HG03064 (cell line): Measurements from ENCODE around the gene GATM.

ENCODE experiments used
- ATAC-seq: cut with Tn5 transposase; IDR thresholded peaks from one replicate; pipeline ENCODE4 v1.9.1; 2021; ENCODE audit warnings: low read depth; ENCODE audit not compliant: unreplicated experiment

GATM gene

DNA sequence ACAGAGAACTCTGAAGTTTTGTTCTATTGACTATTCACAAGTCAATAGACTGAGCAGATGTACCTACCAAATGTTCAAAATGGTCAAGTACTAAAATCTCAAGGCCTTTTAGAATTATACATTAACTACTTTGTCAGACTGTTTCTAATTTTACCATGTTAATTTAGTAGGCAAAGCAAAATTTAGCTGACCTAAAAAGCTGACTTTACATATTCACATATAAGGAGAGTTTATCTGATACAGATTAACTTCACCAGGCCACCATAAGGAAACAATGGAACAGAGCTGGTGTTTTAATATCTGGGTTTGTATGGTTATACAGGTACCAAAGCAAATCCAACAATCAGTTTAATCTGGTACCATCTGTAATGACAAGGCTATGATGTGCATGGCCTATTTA, 15.9 kb downstream of the GATM start:
- no peak for ATAC-seq

DNA sequence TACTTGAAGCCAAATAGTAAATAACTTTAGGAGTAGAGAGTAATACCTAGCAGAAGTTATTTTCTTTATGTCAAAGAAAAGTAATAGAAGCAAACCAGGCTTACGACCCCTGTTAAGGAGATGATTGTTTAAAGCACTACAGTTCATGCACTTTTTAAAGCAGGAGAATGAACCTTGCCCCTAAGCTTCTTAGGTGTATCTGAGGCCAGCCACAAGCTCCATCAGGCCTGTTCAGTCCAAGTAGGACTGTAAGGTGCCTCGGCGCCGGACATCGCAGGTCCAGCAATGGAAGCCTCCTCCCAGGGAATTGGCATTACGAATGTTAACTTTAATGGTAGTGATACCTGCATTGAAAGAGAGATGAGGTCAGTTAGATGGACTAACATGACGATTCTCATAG, 16.5 kb downstream of the GATM start:
- no peak for ATAC-seq

DNA sequence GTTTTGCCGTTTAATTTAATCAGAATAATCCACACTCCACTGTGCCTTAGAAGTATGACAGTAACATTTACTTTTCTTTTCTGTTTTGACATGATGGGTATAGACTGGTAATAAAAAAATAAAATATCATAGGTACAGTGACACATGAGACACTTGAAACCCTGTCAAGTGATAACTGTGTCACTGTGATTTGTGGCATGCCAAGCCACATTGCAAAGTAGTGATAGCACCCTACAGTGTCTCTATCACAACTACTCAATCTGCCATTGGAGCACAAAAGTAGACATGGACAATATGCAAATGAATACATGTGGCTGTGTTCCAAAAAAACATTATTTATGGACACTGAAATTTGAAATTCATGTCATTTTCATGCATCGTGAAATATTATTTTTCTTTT, 22.5 kb downstream of the GATM start:
- no peak for ATAC-seq

DNA sequence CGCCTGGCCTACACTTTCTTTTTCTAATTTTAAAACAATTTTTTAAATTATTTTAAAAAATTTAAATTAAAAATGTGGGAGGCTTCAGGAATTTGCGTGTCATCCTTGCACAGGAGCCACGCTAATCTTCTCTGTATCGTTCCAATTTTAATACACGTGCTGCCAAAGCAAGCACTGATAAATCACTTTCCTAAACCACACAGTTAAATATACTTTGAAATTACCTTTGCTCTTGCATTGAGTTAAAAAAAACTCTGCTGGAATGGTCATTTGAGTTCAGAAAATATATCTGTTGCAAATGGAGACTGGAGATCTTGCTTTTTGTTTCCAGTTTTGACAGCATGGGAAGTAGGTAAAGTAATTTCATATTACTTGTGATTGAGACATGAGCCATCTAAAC, 23.6 kb downstream of the GATM start:
- no peak for ATAC-seq

DNA sequence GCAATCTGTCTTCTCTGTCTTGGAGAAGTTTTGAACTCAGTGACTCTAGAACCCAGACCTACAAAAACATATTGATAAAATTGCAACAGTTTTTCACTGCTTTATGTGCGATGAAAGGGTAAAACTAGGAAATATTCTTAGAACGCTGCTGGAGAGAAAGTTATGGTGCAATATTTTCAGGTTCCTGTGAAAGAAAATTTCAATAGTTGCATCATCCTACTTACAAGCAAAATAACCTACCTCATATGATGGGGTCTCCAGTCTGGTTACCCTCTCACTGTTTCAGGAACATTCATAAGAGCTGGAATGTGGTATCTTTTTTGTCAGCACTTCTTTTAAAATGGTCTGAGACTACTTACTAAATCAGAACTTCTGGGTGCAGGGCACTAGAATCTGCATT, 27.1 kb downstream of the GATM start:
- ATAC-seq, result no peak

DNA sequence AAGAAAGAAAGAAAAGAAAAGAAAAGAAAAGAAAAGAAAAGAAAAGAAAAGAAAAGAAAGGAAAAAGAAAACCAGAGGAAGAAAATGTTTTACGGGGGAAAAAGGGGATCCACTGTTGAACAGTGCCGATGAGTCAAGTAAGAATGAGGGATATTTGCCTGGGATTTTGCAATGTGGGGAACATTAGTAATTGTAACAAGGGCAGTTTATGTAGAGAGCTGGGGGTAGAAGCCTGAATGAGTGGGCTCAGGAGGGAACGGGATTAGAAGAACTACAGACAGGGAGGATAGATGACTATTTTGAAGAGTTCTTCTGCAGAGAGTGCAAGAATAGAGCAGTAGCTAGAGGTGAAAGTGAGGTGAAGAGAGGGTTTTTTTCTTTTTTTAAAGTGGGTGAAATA, 28.7 kb downstream of the GATM start:
- ATAC-seq, result no peak

DNA sequence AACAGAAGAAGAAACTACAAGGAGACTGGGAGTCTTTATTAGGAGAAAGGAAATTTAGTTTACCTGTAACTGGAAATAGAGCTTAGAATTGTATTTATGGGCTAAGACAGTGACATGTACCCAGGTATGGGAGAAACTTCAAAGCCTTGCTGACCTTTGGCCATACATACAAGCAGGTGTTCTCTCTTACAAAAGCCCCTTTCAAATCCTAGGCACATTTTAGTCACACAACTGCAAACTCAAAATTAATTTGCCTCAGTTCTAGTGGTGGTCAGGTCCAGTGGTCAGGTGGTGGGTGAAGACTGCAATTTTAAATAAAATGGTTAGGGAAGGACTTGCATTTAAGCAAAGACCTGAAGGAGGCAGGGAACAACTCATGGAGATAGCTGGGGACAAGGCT, 30.4 kb downstream of the GATM start:
- ATAC-seq, result no peak

DNA sequence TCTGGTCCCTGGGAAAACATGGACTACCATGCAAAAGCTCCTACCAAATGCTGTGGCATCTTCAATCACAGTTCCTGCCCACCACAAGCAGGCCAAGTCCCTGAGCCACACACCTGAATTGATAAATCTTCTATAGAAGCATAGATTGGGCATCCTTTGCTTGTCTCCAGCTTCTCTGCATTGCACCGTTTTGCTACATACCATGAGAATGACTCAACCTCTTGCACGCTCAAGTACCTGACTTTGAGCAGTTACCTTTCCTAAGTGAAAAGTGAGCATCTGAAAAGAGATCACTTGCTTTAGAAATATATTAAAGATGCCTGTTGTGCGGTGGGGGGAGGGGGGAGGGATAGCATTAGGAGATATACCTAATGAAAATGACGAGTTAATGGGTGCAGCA, 31.3 kb downstream of the GATM start:
- no peak for ATAC-seq

DNA sequence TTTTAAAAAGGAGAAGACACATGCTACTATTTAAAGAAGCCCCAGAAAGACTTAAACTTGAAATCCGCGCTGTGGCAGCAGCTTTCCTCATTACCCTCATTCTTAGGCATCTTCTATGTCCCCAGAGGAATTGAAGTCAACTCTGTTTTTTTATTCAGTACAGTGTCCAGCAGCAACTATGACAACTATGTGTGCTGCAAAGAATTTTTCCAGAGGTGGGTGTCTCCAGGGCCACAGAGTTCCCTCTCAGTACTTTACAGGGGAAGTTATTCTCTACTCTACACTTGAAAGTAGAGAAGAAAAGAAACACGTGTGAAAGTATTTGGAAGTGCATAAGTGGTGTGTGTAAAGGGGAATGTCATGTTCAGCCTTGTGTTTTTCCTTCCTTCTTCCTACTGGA, 32.0 kb downstream of the GATM start:
- no peak for ATAC-seq

DNA sequence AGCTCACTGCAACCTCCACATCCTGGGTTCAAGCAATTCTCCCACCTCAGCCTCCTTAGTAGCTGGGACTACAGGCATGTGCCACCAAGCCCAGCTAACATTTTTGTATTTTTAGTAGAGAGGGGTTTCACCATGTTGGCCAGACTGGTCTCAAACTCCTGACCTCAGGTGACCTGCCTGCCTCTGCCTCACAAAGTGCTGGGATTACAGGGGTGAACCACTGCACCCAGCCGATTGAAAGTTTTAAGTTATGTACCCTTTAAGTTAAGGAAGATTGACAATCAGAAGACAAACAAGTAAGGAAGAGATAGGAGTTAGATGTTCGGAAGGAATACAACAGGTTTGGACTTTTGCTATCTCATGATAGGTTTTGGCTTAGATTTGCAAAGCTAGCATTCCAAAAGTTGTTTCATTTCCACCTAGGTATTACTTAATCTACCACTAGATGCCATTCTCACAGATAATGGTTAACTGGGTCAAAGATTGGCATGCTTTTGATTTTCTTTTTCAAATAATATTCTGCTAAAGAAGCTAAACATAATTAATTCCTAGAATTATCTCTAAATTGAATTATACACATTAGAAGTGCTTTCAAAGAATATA, 35.0 kb downstream of the GATM start:
- ATAC-seq, result no peak

DNA sequence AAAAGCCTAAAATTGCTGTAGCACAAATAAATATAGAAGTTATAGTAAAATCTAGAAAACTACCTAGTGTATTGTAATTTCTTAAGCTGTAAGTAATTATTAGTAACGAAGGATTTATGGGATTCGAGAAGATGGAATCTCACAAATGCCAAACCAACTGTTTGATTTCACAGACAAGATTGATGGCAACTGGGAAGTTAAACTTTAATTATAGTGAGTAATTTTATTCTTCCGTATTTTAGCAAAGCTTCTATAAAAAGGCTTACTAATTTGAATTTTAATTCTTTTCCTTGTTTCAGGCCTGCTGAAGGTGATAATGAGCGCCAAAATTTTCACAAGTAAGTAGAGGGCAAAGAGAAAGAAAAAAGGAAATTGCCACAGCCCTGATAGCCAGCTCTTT, 36.6 kb downstream of the GATM start:
- no peak for ATAC-seq

DNA sequence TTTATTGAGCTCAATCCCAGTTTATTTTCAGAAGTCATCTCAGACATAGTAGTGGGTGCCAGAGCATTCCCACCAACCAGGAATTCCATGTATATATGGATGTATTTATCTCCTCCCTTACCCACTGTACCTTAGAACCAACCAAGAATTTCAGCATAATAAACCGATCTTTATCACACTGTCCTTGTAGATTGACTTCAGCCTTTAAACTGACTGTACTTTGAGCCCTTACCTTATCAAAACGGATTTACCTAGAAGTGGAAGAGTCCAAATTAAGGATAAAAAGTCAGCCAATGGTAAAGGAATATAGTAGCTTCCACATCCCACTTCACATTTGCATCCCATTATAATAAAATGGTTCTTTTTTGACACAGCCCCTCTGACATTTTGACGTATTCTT, 37.9 kb downstream of the GATM start:
- ATAC-seq, result no peak

DNA sequence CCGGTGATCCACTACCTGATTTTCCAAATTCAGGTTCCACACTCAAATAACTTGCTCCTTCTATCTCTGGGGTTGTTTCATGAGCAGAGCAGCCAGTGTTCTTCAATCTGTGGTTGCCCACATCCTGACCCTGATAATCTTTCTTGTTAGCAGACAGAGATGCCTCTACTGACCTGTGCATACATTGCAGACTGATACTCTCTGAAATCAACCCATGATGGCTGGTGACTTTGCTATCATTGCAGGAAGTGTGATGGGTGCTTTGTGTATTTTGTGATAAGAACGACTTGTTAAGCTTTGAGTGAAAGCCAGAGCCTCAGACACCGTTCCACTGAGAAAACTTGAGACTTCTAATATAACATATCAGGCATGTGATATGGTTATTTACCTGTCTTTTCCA, 39.9 kb downstream of the GATM start:
- no peak for ATAC-seq

DNA sequence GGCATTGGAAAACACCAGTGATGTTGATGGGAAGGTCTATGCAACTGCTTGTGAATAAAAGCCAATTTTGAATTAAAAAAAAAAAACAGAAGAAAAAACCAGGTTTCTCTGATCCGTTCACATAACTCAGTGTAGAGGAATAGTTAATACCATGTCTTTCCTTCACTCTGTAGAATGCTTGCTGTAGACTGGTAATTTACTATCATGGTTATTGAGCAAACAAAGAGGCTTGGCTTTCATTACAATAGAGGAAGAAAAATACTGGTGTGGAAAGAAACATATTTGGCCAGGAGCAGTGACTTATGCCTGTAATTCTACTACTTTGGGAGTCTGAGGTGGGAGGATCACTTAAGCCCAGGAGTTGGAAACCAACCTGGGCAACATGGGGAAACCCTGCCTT, 41.1 kb downstream of the GATM start:
- no peak for ATAC-seq

DNA sequence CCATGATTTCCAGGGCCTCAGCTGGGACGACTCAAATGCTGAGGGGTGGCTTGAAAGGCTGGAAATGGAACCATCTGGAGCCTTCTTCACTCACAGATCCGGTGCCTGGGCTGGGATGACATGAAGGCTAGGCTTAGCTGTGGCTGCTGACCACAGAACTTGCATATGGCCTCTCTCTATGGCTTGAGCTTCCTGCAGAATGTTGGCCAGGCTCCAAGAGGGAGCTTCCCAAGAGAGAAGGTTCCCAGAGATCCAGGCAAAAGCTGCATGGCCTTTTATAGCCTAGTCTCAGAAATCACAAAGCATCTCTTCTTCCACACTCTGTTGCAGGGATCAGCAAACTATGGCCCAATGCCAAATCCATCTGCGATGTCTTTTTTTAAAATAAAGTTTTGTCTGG, 44.8 kb downstream of the GATM start:
- ATAC-seq, result no peak

DNA sequence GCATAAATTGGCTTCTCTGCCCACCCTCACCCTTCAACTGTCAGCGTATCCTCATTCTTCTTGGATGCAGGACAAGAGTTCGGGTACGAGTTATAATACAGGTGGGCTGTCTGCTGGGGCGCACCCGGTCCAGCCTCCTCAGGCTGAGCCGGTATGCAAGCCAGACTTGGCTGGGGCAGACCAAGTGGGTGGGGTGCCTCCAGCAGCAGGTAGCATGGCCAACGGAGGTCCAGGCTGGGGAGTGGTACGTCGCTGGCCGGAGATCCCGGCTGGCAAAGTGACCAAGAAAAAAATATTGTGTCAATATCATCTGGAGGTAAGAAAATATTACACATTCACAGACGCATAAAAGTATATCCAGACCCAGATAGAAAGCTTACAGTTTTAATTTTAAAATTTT, 45.6 kb downstream of the GATM start:
- ATAC-seq, result no peak

DNA sequence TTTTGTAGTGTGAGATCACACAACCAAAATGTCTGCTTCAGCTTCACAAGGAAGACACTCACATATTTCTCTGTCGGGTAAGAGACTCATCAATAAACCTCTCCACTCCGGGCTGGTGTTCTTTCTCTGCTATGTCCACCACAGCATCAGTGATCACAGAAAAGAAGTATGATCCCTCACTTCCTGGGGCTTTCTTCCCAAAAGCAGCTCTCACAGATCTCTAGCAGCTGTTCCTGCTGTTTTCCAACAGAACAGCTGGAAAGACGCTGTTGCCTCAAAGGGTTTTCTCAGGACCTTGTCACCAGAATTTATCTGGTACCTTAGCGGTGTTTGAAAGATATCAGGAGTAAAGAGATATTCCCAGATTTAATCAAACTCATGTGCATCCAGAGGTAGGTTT, 46.4 kb downstream of the GATM start:
- ATAC-seq, result no peak

DNA sequence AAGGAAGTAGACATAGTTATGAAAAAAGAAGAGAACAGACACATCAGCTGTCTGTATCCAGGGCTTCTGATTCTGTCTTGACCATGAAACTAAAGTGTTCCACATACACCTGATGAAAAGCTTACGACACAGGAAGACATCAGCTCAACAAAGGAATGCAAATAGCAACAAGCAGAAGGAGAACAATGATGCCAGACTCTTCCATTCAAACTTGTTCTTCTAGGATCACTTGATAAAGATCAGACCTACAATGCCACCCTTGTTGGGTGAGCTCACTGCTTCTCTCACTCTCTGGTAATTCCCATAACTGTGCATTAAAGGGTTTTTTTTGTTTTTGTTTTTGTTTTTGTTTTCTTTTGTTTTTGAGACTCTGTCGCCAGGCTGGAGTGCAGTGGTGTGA, 49.7 kb downstream of the GATM start:
- ATAC-seq, result no peak

DNA sequence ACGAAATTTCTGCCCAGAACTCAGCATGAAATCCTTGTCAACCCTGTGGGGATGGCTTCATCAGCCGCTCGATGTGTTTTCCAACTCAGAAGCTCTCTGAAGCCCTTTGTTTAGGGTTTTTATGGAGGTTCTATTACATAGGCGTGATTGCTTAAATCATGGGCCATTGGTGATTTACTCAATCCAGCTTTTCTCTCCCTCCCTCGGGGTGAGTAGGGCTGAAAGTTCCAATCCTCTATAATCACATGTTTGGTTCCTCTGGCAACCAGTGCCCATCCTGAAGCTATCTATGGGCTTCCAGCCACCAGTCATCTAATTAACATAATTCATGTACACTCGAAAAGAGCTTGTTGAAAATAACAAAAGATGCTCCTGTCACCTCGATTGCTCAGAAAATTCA, 51.6 kb downstream of the GATM start:
- no peak for ATAC-seq

DNA sequence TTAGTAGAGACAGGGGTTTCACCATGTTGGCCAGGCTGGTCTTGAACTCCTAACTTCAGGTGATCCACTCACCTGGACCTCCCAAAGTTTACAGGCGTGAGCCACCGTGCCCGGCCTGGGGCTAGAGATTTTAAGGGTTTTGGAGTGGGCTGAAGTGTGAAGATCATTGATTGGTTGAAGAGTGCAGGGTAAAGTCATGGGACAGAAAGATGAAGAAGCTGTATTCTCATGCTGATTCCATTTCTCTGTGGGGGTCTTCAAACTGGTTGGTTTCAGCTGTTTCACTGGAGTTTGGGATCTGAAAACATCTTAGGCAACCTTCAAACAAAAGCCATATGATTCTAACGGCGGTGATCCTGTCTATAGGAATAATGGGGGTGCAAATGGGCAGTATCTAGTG, 52.1 kb downstream of the GATM start:
- ATAC-seq, result no peak

DNA sequence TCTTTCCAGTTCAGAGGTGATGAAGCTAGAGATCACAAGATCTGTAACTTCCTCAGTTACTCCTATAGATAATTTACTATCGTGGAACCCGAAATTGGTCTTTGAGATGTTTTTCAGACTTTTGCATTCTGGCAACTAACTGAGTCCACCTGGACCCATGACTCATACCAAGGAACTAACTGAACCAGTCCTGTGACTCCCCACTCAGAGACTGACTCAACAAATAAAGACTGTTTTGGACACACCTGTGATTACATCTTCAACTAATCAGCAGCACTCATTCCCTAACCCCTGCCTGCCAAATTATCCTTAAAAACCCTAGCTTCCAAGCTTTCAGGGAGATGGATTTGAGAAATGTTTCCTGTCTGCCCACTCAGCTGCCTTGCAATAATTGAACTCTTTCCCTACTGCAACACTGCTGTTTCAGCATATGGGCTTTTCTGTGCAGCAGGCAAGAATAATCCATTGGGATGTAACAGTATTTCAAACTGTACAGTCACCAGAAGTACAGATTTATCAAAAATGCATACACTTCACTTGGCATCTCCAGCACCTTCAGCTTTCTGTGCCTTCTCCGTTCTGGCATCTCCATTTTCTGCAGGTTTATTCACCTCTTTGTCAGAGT, 57.7 kb downstream of the GATM start:
- ATAC-seq, result no peak

DNA sequence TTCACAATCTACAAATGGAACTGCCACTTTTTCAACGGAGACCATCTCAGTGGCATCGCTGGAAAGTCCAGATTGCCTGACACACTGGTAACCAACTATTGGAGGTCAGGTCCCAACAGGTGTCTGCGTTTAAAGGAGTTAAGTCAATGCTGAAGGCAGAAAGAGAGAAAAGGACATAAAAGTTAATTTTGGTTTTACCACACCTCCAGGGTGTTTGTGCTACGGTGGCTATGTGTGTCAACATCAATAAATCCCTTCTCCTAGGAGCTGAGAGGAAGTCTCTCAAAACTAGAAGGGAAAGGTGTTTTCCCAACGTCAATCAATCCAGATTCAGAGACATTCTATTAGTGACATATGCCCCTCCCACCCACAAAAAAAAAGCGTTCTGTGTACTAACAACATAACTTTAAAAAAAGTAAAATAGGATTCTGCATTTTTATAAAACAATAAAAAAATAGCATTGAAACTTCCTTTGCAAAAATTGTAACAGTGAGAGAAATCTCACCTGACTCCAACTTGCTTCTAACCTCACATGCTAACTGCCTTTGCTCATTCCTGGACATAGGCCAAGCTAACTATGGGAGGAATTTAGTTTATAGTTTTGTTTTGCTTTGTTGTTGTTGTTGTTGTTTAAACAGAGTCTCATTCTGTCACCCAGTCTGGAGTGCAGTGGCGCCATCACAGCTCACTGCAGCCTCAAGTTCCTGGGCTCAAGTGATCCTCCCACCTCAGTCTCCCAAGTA, 58.7 kb downstream of the GATM start:
- ATAC-seq, result no peak
